ENCODE measurements around the gene ATP8B3.

- no peak for TF ChIP-seq CTCF (IDR thresholded peaks at IDR 0.05)
- no peak for TF ChIP-seq POLR2A (IDR thresholded peaks at IDR 0.05)
Observed at GRCh38 chr19:1770866-1771576, 41.1 kb downstream of the ATP8B3 start.
